T47D (cell line): Measurements from ENCODE around the gene ILDR2.
"Not testable (repeated sequence)": the region's sequence is repeated elsewhere in the genome, so short reads cannot be mapped to it uniquely, and the experiment has no call there.

ENCODE experiments used
- DNase-seq, 2 experiments: peaks; one replicate each; pipeline versions ENCODE4 v3.0.0 to v3.0.0-alpha.2; 2011 to 2012; ENCODE audit warnings: low read depth in 1 of 2, low spot score in 1 of 2
- JUND ChIP-seq: IDR thresholded peaks from 2 replicates; pipeline ENCODE4 v1.6.1; 2012; ENCODE audit warnings: low read depth
- in situ Hi-C: cut with HindIII; loops from 2 replicates; pipeline ENCODE4 v1.10.0; 2016; ENCODE audit warnings: low sequenced_read_pairs, low pct_unique_long_range_greater_than_20kb

ILDR2 gene

GRCh38 chr1:166884040-166884642 lies 91.2 kb downstream of the ILDR2 start:
- no peak for TF ChIP-seq JUND
- no peak for DNase-seq
- in situ Hi-C loops: no loop called here

GRCh38 chr1:166882893-166883292 lies 92.4 kb downstream of the ILDR2 start:
- no peak for DNase-seq
- in situ Hi-C loops: no loop called here
- no peak for TF ChIP-seq JUND

- in situ Hi-C loops, DNase-seq: not testable (repeated sequence)
Observed at GRCh38 chr1:166878173-166878917, 97.0 kb downstream of the ILDR2 start.

- in situ Hi-C loops: no loop called here
- TF ChIP-seq JUND: no peak
- no peak for DNase-seq
Observed at GRCh38 chr1:166876540-166876838, 98.9 kb downstream of the ILDR2 start.

GRCh38 chr1:166875734-166876539 lies 99.4 kb downstream of the ILDR2 start, which contains the start of gene TADA1:
TSS of gene TADA1 (minus strand) at chr1:166876264. CDS start at chr1:166876233, 31 bp downstream.
- no peak for TF ChIP-seq JUND
- in situ Hi-C loops: no loop called here
- DNase-seq: peak; percentile 92 to 99

- in situ Hi-C loops: no loop called here
- no peak for TF ChIP-seq JUND
- no peak for DNase-seq
Observed at GRCh38 chr1:166875302-166875733, 100.0 kb downstream of the ILDR2 start.

- DNase-seq: no peak
- in situ Hi-C loops: no loop called here
- TF ChIP-seq JUND: no peak
Observed at GRCh38 chr1:166874464-166874863, 100.9 kb downstream of the ILDR2 start.

- no peak for TF ChIP-seq JUND
- in situ Hi-C loops: no loop called here
- DNase-seq: no peak
Observed at GRCh38 chr1:166870584-166870983, 104.8 kb downstream of the ILDR2 start.

GRCh38 chr1:166869318-166870099 lies 105.8 kb downstream of the ILDR2 start:
- DNase-seq: no peak
- no peak for TF ChIP-seq JUND
- in situ Hi-C loops: no loop called here

- DNase-seq: no peak
- no peak for TF ChIP-seq JUND
- in situ Hi-C loops: no loop called here
Observed at GRCh38 chr1:166868639-166869038, 106.7 kb downstream of the ILDR2 start.

GRCh38 chr1:166865926-166866325 lies 109.4 kb downstream of the ILDR2 start:
- TF ChIP-seq JUND: no peak
- in situ Hi-C loops: no loop called here
- no peak for DNase-seq

GRCh38 chr1:166859597-166859996 lies 115.7 kb downstream of the ILDR2 start:
- in situ Hi-C loops: no loop called here
- DNase-seq: no peak
- TF ChIP-seq JUND: no peak
